Muscle layer of duodenum (tissue), 2 donors: Measurements from ENCODE around the gene AFF3.

ENCODE experiments used
- H3K27ac ChIP-seq: one replicate; pipeline ENCODE4 v1.7.0; 2013; ENCODE audit warnings: mild to moderate bottlenecking, low read length
- H3K27me3 ChIP-seq: one replicate; pipeline ENCODE4 v1.7.0; 2013; ENCODE audit warnings: low read depth, mild to moderate bottlenecking, control low read depth, low read length
- H3K36me3 ChIP-seq, 2 donors: one replicate each; pipeline ENCODE4 v1.7.0; 2013; ENCODE audit warnings: low read length in 2 of 2, control low read depth in 1 of 2, mild to moderate bottlenecking in 1 of 2; ENCODE audit not compliant: insufficient read depth in 2 of 2, control insufficient read depth in 1 of 2
- H3K4me1 ChIP-seq, 2 donors: one replicate each; pipeline ENCODE4 v1.7.0; 2013; ENCODE audit warnings: low read length in 2 of 2, mild to moderate bottlenecking in 2 of 2, control low read depth in 1 of 2, moderate library complexity in 1 of 2; ENCODE audit not compliant: insufficient read depth in 2 of 2, control insufficient read depth in 1 of 2
- H3K4me3 ChIP-seq, 2 donors: one replicate each; pipeline ENCODE4 v1.7.0; 2013; ENCODE audit warnings: low read length in 2 of 2, low read depth in 1 of 2, mild to moderate bottlenecking in 1 of 2
- H3K9me3 ChIP-seq, 2 donors: one replicate each; pipeline ENCODE4 v1.7.0; 2013; ENCODE audit warnings: low read length in 2 of 2, control low read depth in 1 of 2, mild to moderate bottlenecking in 1 of 2; ENCODE audit not compliant: control insufficient read depth in 1 of 2
- donor health status: healthy.

The AFF3 gene

DNA sequence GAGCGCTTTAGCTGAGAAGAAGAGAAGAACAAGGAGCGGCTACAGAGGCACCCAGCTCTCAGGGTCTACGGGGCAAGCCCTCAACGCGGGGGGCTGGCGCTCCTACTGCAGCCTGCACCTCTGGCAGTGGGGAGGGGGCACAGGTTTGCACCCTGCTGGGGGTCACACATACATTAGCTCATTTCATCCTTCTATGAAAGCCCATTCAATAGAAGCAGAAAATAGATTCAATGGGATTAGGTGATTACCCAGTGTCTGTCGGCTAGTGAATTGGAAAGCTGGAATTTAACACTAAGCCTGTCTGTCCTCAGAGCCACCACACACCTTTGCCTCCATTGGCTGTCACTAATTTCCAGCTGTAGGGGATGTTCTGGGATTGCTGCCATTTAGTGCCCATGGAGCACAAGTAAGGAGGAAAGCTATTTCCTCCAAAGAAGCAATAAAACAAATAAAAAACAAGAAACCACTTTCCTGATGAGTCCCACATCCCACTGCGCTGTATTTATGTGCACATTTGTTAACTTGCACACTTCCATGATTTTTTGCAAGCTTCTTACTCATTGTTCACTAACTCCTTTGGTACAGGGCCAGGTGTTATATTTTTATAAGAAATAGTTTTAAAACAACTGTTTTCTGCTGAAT, 333.0 kb downstream of the AFF3 start:
- no peaks in the 10 kb centered on the region for H3K27me3 ChIP-seq
- no peaks in the 10 kb centered on the region for H3K36me3 ChIP-seq
- no peaks in the 10 kb centered on the region for H3K4me1 ChIP-seq
- H3K9me3 ChIP-seq = no peaks in the 10 kb centered on the region
- H3K27ac ChIP-seq = no peak overlapping the region
- no peak overlapping the region for H3K4me3 ChIP-seq

DNA sequence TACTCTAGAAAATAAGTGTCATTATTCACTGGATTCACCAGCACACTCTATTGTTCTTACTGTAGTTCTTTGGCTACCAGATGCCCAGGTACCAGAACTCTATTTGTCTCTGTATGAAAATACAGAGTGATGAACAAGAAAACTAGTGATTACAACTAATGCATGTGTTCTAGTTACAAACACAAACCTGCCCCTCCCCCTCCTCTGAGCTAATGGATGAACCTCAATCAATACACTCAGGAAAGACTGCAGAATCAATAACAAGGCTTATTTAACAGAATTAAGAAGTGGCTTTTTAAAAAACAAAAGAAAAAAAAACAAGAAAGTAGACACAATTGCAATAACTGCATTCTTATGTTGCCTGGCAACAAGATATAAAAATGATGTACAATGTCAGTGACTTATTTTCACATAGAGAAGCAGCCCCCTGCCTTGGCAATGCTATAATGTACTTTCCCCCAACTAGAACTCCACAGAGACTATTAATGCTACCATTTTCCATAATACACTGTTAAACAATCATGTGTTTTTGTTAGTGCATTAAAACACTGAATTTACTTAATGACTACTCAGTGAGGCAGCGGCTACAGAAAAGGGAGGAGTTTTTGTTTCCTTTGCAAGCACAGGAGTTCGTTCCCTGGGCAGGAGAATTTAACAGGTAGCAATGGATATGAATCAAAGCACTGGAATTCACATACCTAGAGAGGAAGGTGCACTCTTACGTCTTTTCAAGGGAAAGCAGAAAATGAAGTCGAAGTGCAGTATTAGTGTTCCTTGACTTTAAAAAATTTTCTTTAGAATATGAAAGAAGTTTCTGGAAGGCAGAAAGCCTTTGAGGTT, 333.8 kb downstream of the AFF3 start:
- Histone ChIP-seq H3K4me3 (no peak overlapping the region), H3K9me3 (no peaks in the 10 kb centered on the region), H3K4me1 (no peaks in the 10 kb centered on the region), H3K27ac (no peak overlapping the region), H3K36me3 (no peaks in the 10 kb centered on the region), H3K27me3 (no peaks in the 10 kb centered on the region)

DNA sequence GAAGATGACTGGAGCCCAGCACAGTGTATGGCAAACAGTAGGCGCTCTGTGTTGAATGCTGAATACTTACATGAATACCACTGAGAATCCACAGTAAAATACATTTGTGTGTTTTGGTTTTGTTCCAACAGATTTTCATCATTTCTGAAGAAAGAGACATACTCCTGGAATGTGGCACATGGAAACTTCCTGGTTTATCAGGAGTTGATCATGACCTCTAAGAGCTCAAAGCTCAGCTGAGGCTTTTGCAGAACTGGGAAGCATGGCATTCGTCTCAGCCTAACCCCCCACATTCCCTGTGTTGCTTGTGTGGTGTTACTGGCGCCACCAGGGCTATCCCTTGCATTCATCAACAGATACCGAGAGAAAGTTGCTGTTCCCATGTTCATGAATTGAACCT, 335.6 kb downstream of the AFF3 start:
- Histone ChIP-seq H3K4me3 (no peak overlapping the region), H3K4me1 (no peaks in the 10 kb centered on the region), H3K9me3 (no peaks in the 10 kb centered on the region), H3K27ac (no peak overlapping the region), H3K36me3 (no peaks in the 10 kb centered on the region), H3K27me3 (no peaks in the 10 kb centered on the region)

DNA sequence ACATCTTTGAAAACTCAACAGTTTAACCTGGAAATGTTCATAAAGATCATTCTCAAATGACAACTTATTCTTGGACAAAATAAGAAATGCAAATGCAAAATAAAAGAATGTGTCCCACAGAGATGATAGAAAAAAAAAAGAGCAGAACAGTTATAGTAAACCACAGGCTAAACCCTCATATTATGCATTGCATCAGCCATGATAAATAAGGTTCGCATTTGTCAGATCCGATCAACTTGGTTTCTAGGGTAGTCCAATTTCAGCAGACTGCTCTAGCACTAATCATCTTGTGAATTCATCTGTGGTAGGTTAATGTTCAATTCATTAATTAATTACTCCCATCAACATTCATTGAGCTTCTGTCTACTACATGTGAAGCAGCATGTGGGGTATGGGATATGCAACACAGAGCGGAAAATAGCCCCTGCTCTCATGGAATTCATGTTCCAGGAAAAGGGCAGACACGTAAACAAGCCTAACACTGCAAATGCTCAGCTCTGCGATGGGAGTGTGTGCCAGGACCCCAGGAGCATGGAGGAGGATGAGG, 336.4 kb downstream of the AFF3 start:
- Histone ChIP-seq H3K4me1 (no peaks in the 10 kb centered on the region), H3K27me3 (no peaks in the 10 kb centered on the region), H3K4me3 (no peak overlapping the region), H3K27ac (no peak overlapping the region), H3K36me3 (no peaks in the 10 kb centered on the region), H3K9me3 (no peaks in the 10 kb centered on the region)

DNA sequence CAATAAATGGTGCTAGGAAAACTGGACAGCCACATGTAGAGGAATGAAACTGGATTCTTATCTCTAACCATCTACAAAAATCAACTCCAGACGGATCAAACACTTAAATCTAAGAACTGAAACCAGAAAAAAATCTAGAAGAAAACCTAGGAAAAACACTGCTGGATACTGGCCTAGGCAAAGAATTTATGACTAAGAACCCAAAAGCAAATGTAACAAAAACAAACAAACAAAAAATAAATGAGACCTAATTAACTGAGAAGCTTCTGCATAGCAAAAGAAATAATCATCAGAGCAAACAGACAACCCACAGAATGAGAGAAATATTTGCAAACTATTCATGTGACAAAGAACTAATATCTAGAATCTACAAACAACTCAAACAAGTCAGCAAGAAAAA, 338.5 kb downstream of the AFF3 start:
- Histone ChIP-seq H3K36me3 (no peaks in the 10 kb centered on the region), H3K4me1 (no peaks in the 10 kb centered on the region), H3K27ac (no peak overlapping the region), H3K27me3 (no peaks in the 10 kb centered on the region), H3K9me3 (no peaks in the 10 kb centered on the region), H3K4me3 (no peak overlapping the region)

DNA sequence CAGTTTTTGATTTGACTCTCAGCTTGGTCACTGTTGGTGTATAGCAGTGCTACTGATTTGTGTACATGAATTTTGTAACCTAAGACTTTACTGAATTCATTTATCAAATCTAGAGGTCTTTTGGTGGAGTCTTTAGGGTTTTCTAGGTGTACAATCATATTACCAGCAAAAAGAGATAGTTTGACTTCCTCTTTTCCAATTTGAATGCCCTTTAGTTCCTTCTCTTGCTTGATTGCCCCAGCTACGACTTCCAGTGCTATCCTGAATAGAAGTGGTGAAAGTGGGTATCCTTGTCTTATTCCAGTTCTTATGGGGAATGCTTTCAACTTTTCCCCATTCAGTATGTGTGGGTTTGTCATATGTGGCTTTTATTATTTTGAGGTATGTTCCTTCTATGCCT, 339.7 kb downstream of the AFF3 start:
- H3K27me3 ChIP-seq = no peaks in the 10 kb centered on the region
- H3K4me1 ChIP-seq = no peaks in the 10 kb centered on the region
- H3K36me3 ChIP-seq = no peaks in the 10 kb centered on the region
- no peak overlapping the region for H3K27ac ChIP-seq
- peaks cover 0 to under 1% of the 10 kb centered on the region in 2 donors for H3K9me3 ChIP-seq
- H3K4me3 ChIP-seq = no peak overlapping the region

DNA sequence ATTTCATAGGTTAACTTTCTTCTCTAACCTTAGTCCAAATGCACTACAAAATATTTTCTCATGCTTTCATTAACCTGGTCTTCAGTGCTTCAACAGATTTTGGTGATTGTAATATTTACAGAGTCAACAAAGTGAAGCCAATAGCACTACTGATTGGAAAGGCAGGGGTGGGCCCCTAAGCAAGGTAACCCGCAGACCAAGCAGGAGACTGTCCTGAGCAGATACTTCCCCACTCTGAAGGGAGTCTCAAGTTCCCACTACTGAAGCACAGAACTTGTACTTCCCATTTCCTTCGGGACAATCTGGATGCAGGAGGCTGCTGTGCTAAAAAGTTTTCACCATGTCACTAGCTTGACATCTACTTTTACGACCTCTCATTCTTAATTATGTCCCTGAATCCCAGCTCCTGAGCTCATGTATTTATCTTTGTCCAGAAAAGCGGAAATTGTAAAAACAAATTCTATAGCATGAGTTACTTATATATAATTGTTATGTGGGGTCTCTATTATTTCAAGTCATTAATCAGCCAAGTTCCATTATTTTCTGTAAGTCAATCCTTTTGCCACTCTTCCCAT, 341.0 kb downstream of the AFF3 start:
- no peaks in the 10 kb centered on the region for H3K4me1 ChIP-seq
- peaks cover 4% of the 10 kb centered on the region in 2 donors for H3K9me3 ChIP-seq
- H3K36me3 ChIP-seq = no peaks in the 10 kb centered on the region
- H3K4me3 ChIP-seq = no peak overlapping the region
- no peaks in the 10 kb centered on the region for H3K27me3 ChIP-seq
- no peak overlapping the region for H3K27ac ChIP-seq

DNA sequence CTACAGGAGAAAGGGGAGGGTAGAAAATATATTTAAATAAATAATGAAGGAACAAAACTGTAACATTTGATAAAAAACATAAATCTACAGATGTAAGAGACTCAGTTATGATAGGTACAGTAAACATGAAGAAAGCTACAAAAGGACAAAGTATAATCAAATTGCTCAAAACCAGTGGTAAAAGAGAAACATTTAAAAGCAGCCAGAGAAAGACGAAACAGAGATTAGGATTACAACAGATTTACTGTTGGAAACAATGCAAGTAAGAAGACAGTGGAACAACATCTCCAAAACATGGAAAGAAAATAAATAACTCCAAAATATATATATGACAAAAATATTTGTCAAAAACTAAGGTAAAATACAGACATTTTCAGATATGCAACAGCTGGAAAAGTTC, 344.9 kb downstream of the AFF3 start:
- H3K4me3 ChIP-seq = no peak overlapping the region
- no peaks in the 10 kb centered on the region for H3K27me3 ChIP-seq
- H3K9me3 ChIP-seq = peaks cover 4% of the 10 kb centered on the region in 2 donors
- no peaks in the 10 kb centered on the region for H3K4me1 ChIP-seq
- no peaks in the 10 kb centered on the region for H3K36me3 ChIP-seq
- no peak overlapping the region for H3K27ac ChIP-seq

DNA sequence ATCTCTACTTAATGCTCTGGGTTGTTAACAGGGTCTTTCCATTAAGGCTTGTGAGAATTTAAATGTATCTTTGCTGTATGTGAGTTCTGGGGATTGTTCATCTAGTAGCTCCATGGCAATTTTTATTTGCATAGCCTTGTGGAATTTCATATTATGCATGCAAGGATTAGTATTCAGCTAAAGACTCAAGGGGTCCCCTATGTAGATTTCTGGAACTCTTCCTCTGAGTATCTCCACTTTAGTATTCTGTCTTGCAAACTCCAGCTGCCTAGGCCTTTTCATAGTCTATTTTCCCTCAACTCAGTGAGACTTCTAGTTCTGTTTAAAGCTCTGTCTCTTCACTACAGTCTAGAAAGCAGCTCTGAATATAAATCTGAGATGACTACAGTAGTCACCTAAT, 348.0 kb downstream of the AFF3 start:
- H3K4me1 ChIP-seq = no peaks in the 10 kb centered on the region
- H3K9me3 ChIP-seq = peaks cover 4% of the 10 kb centered on the region in 2 donors
- H3K4me3 ChIP-seq = no peak overlapping the region
- H3K27me3 ChIP-seq = no peaks in the 10 kb centered on the region
- no peaks in the 10 kb centered on the region for H3K36me3 ChIP-seq
- no peak overlapping the region for H3K27ac ChIP-seq

DNA sequence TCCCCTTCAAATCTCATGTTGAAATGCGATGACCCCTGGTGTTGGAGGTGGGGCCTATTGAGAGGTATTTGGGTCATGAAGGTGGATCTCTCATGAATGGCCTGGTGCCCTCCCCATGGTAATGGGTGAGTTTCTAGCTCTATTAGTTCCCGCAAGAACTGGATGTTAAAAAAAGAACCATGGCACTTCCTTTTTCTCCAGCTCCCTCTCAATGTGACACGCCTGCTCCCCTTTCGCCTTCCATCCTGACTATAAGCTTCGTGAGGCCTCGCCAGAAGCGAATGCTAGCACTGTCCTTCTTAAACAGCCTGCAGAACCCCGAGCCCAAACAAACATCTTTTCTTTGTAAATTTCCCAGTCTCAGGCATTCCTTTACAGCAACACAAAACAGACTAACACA, 349.4 kb downstream of the AFF3 start:
- peaks cover 4% of the 10 kb centered on the region in 2 donors for H3K9me3 ChIP-seq
- H3K27ac ChIP-seq = no peak overlapping the region
- H3K4me3 ChIP-seq = no peak overlapping the region
- no peaks in the 10 kb centered on the region for H3K4me1 ChIP-seq
- no peaks in the 10 kb centered on the region for H3K36me3 ChIP-seq
- H3K27me3 ChIP-seq = no peaks in the 10 kb centered on the region

DNA sequence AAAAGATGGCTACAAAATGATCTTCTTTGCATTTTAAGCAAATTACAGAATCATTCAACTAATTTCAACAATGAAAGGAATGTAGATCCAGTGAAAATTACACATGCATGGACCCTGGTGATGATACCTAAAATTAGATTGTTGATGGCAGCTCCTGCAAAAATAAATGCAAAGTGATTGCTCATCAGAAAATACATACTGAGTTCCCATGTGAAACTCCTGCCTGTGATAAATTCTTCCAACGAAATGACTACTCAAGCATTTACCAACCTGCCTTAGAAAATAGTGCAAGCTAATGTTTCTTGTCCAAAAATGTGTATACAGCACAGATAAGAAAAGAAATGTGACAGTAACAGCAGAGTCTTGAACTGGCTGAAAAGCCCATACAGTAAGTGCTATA, 352.5 kb downstream of the AFF3 start:
- Histone ChIP-seq H3K27ac (no peak overlapping the region), H3K27me3 (no peaks in the 10 kb centered on the region), H3K4me1 (no peaks in the 10 kb centered on the region), H3K36me3 (no peaks in the 10 kb centered on the region), H3K9me3 (no peaks in the 10 kb centered on the region), H3K4me3 (no peak overlapping the region)
